ENCODE measurements around the gene OSBPL8.

GRCh38 chr12:76568888-76569551, 9.4 kb upstream of the OSBPL8 start:
- TF ChIP-seq CTCF (IDR thresholded peaks at IDR 0.05; ENCODE audit: poor library complexity) = no peak
- no peak for TF ChIP-seq EZH2 (IDR thresholded peaks at IDR 0.05; ENCODE audit: borderline replicate concordance)
